Psoas muscle (tissue), 8 donors: ENCODE data around the gene NKG7. TPM values are rescaled to one million over a fixed set of nuclear protein-coding genes. Genes with fewer than 3 reads are reported as not detected.
"Not testable (repeated sequence)": the region's sequence is repeated elsewhere in the genome, so short reads cannot be mapped to it uniquely, and the experiment has no call there.

ENCODE experiments used
- ATAC-seq, 4 donors: fragments of 200-7000 bp; cut with Tn5 transposase; one replicate each; pipeline ENCODE4 v1.9.1; 2020; ENCODE audit warnings: moderate library complexity in 3 of 4, mild to moderate bottlenecking in 2 of 4
- DNase-seq, 2 donors: peaks; one replicate each; pipeline ENCODE4 v3.0.0-alpha.2; 2020
- H3K27ac ChIP-seq: fragments of 200-600 bp; one replicate; pipeline ENCODE4 v1.8.0; 2022
- H3K27me3 ChIP-seq, 3 donors: fragments of 200-600 bp in 1 of 3; one replicate each; pipeline versions ENCODE4 v1.6.1 to v1.8.0; 2013 to 2022; ENCODE audit warnings: low read length in 2 of 3, mild to moderate bottlenecking in 2 of 3, moderate library complexity in 1 of 3; ENCODE audit not compliant: insufficient read depth in 3 of 3
- H3K36me3 ChIP-seq, 2 donors: fragments of 200-600 bp in 1 of 2; one replicate each; pipeline versions ENCODE4 v1.6.1 to v1.8.0; 2013 to 2022; ENCODE audit warnings: low read depth in 1 of 2, mild to moderate bottlenecking in 1 of 2, moderate library complexity in 1 of 2; ENCODE audit not compliant: insufficient read depth in 1 of 2
- H3K4me1 ChIP-seq: fragments of 200-600 bp; one replicate; pipeline ENCODE4 v1.8.0; 2022
- H3K4me3 ChIP-seq: fragments of 200-600 bp; one replicate; pipeline ENCODE4 v1.8.0; 2022; ENCODE audit warnings: mild to moderate bottlenecking
- H3K9me3 ChIP-seq: fragments of 200-600 bp; one replicate; pipeline ENCODE4 v1.8.0; 2022
- WGBS, 3 donors: extraction: QIAGEN DNeasy Blood & Tissue Kit; methylation state at CpG; one replicate each; pipeline versions ENCODE4 v1.1.6 to v1.1.7; 2013; 5-methylcytosine and 5-hydroxymethylcytosine counted together
- intact Hi-C, 2 donors: fragments of 100-400 bp; cut with DNase I; formaldehyde crosslinking; loops; one replicate each; pipeline versions ENCODE4 v1.11.0 to v1.14.2; 2022
- polyA plus RNA-seq, 3 donors: library from polyadenylated mRNA; stranded (reverse); fragments of 200-250 nt; gene quantifications; one replicate each; pipeline ENCODE4 v1.2.3, GENCODE V29; 2013
- total RNA-seq, 4 donors: library from RNA; stranded (reverse); fragmentation: NEBNext Ultra II Directional in 2 of 4; extraction: Animal tissue kit (Norgen Biotek cat#: 25700) in 2 of 4; gene quantifications; one replicate each; pipeline versions ENCODE4 v1.2.1 to v1.2.4, GENCODE V29; 2021 to 2023
- TF ChIP-seq, protein P1 (sequence below): fragments of 200-600 bp; IDR thresholded peaks from one replicate; pipeline ENCODE4 v1.8.0; 2022; ENCODE audit warnings: antibody characterized with exemption
- donor health status: healthy with polysubstance abuse.
- donor health status: DM: no; HTN: no; CAD: no; lungs with moderate emphysema.
- donor health status: Bipolar disorder and iron deficiency.
- donor health status: healthy.
- donor health status: DM: yes; HTN: yes; CAD: no.
- donor health status: DM: no; HTN: no; CAD: no.
- donor health status: DM: no; HTN: no; CAD: no.
- donor health status: DM: yes; HTN: yes; CAD: no.

The NKG7 gene
- total and polyA plus RNA-seq, 7 donors, result 0.61 to 2.9 (median 1.2) TPM

DNA sequence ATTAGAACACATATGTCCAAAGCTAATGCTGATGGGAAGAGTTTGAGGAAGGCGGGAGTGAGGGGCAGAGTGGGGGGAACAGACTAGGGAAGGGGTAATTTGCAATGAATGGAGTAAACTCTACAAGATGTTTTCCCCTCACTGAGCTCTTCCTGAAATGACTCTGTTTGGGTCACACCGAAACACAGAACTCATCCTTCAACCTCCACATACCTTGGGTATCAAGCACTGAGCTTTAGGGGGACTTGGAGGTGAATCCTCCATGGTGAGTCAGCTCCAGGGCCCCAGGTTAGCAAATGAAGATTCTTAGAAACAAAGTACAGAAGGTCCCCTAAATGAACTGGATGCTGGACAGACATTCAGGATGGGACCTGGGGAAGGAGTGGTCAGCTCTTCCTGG lies 46.3 kb upstream of the NKG7 start:
- DNase-seq, result no peak
- no peak for ATAC-seq
- H3K4me3 ChIP-seq, result no peak overlapping the region
- WGBS, 3 donors, result 84 to 90% (median 89%) methylated on average over 2 of the region's 2 CpGs
- no peaks in the 10 kb centered on the region for H3K4me1 ChIP-seq
- no peaks in the 10 kb centered on the region for H3K36me3 ChIP-seq
- H3K27me3 ChIP-seq, result peaks cover 0 to 12% (median 9%) of the 10 kb centered on the region in 3 donors
- no peaks in the 10 kb centered on the region for H3K9me3 ChIP-seq
- TF ChIP-seq, protein P1, sequence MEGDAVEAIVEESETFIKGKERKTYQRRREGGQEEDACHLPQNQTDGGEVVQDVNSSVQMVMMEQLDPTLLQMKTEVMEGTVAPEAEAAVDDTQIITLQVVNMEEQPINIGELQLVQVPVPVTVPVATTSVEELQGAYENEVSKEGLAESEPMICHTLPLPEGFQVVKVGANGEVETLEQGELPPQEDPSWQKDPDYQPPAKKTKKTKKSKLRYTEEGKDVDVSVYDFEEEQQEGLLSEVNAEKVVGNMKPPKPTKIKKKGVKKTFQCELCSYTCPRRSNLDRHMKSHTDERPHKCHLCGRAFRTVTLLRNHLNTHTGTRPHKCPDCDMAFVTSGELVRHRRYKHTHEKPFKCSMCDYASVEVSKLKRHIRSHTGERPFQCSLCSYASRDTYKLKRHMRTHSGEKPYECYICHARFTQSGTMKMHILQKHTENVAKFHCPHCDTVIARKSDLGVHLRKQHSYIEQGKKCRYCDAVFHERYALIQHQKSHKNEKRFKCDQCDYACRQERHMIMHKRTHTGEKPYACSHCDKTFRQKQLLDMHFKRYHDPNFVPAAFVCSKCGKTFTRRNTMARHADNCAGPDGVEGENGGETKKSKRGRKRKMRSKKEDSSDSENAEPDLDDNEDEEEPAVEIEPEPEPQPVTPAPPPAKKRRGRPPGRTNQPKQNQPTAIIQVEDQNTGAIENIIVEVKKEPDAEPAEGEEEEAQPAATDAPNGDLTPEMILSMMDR, result no peak
- intact Hi-C loops, result no loop called here
- H3K27ac ChIP-seq, result no peak overlapping the region

DNA sequence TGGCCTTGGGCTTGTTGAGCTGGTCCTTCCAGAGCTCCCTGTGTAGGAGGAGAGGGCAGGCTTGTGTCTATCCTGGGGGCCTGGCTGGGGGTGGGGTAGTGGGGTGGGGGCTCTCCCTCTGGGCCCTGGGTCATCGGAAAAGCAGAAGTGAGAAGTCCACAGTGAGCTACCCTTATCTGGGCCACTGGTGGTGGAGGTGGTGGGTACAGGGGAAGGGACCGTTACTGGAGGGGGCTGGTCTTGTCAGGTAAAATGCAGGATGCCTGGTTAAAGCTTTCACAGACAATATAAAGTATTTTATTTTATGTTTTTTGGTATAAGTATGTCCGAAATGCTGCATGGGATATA lies 45.3 kb upstream of the NKG7 start:
- TF ChIP-seq, protein P1, result no peak
- intact Hi-C loops, result no loop called here
- no peaks in the 10 kb centered on the region for H3K9me3 ChIP-seq
- 64 to 93% (median 73%) methylated on average over 3 of the region's 3 CpGs for WGBS, 3 donors
- H3K27ac ChIP-seq, result no peak overlapping the region
- H3K27me3 ChIP-seq, result peaks cover 0 to 12% (median 9%) of the 10 kb centered on the region in 3 donors
- ATAC-seq (no peak), DNase-seq (no peak)
- H3K36me3 ChIP-seq, result no peaks in the 10 kb centered on the region
- no peak overlapping the region for H3K4me3 ChIP-seq
- H3K4me1 ChIP-seq, result no peaks in the 10 kb centered on the region

DNA sequence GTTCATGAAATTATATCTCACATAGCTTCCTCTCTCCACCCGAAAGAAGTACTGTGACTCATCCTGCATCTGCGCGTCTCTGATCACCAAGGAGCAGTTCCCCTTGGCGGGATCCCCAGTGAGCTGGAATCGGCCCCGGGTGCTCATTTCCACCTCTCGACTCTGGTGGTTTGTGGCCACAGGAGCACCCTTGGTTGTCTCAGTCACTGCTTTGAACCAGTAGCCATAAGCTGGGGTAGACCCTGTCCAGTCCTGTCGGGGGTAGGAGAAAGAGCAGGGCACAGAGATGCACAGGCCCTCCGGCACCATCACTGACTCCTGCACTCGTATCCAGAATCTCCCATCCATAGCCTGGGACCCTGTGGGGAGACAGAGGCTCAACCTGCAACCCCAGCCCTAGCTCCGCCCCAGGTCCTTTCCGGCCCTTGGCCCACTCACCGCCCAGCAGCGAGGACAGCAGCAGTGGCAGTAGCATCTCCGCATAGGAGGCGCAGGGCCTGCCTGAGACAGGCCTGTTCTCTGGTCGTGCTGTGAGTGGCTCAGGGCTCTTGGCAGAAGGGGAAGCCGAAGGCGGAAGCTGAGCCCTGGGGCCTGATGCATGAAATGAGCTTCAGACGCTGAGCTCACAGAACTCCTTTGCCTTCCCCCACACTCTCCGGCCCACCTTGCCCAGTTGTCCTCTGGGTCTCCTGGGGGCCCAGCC lies 44.8 kb upstream of the NKG7 start, which contains the start of gene SIGLEC10:
TSS of gene SIGLEC10 (minus strand) at position 536 of the 703 bp plus-strand sequence. CDS start at position 475, 61 bp downstream.
- Histone ChIP-seq H3K4me3 (no peak within 1 kb of the TSS), H3K36me3 (no peaks in the 10 kb centered on the region), H3K4me1 (no peaks in the 10 kb centered on the region), H3K27me3 (peaks cover 0 to 12% (median 9%) of the 10 kb centered on the region in 3 donors), H3K27ac (no peak within 1 kb of the TSS), H3K9me3 (no peaks in the 10 kb centered on the region)
- DNase-seq (peak in 1 of 2 donors; percentile 40), ATAC-seq (no peak)
- TF ChIP-seq, protein P1, result no peak
- WGBS, 3 donors, result 49 to 54% (median 51%) methylated on average over 19 to 21 of the region's 21 CpGs
- intact Hi-C loops, result no loop called here

DNA sequence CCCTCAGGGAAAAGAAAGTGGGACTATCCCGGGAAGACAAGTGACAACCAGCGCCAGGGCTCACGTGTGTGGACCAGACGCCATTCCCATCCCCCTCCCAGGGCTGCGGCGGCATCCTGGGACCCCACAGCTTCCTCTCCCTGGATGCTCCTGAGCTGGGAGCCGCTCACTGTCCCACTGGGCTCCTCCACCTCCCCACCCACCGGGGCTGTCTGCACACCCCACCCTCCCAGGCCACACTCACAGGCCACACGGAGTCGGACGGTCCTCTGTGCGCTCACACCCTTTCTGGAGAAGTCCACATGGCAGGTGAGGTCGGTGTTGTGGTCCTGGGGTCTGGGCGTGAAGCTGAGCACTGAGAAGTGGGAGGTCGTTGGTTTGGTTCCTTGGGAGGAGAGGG lies 44.0 kb upstream of the NKG7 start:
- H3K27me3 ChIP-seq, result peaks cover 0 to 10% (median 9%) of the 10 kb centered on the region in 3 donors
- DNase-seq, H3K4me1 ChIP-seq, H3K36me3 ChIP-seq, H3K9me3 ChIP-seq, ATAC-seq, H3K4me3 ChIP-seq, intact Hi-C loops, H3K27ac ChIP-seq: not testable (repeated sequence)
- 66 to 75% (median 75%) methylated on average over 14 to 15 of the region's 15 CpGs for WGBS, 3 donors

DNA sequence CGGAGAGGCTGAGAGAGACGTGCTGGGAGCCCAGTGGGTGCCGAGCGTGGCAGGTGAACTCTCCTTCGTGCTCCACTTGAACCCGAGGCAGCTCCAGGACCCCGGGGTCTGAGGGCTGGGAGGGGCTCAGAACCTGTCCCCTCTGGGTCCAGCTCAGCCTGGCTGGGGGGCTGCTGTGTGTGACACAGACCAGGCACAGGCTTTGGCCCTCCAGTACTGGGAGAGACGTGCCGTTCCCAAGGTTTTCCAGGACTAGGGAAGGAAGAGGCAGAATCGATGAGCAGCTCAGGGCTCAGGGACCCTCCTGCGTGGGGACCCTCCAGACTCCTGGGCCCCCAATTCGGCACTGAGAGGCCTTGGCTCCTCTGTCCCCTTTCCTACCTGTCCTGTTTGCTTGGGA lies 42.7 kb upstream of the NKG7 start:
- Histone ChIP-seq H3K27ac (no peak overlapping the region), H3K27me3 (peaks cover 0 to 5% (median 3%) of the 10 kb centered on the region in 3 donors), H3K4me3 (no peak overlapping the region), H3K4me1 (no peaks in the 10 kb centered on the region), H3K9me3 (no peaks in the 10 kb centered on the region), H3K36me3 (no peaks in the 10 kb centered on the region)
- ATAC-seq (no peak), DNase-seq (no peak)
- TF ChIP-seq, protein P1, result no peak
- 84 to 86% (median 85%) methylated on average over 11 to 12 of the region's 12 CpGs for WGBS, 3 donors
- intact Hi-C loops, result no loop called here
